Cerebellar cortex (tissue), 1 donor: ENCODE measurements around the gene SPAG9.
A peak's percentile ranks its signal among the peaks of the same experiment; 100 is the strongest.

ENCODE experiments used
- DNase-seq: peaks from one replicate; pipeline ENCODE4 v3.0.0-alpha.2; 2015; ENCODE audit warnings: low spot score

SPAG9 gene

DNA sequence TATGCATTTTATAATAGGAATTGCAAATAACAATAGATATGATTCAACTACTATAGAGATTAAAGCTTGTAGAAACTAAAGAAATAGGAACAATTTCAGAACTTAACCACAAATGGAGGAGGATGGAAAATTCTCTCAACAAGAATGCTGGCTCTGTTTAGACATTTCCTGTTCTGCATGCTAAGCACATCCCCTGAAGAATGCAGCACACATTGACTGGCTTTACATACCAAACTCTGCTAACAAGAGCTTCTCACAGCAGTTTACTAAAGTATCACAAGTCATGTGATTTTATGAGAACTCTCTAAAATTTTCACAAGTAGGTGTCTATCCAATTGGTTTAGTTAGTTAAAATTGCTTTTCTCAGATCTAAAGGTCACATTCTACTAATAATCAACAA, 85.2 kb downstream of the SPAG9 start:
- DNase-seq: no peak

DNA sequence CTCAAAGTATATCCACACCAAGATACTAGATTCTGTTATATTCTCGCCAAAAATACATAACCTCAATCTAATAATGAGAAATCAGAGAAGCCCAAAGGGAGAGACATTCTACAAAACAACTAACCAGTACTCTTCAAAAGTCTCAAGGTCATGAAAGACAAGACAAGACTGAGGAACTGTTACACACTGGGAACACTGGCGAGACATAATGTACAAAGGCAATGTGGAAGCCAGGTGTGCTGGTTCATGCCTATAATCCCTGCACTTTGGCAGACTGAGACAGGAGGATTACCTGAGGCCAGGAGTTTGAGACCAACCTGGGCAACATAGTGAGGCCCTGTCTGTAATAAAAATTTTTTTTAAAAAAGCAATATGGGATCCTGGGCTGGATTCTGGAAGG, 85.9 kb downstream of the SPAG9 start:
- no peak for DNase-seq

DNA sequence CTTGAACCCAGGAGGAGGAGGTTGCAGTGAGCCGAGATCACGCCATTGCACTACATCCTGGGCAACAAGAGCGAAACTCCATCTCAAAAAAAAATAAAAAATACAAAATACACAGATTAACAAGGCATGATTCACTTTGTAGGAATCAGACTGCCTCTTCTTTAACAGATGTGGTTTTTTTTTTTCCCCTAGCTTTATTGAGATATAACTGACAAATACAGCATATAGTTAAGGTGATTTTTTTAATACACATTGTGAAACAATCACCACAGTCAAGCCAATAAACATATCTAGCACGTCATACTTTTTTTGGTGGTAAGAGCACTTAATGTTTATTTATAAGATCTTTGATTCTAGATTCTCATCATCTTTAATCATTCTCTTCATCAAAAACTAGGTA, 87.8 kb downstream of the SPAG9 start:
- no peak for DNase-seq

DNA sequence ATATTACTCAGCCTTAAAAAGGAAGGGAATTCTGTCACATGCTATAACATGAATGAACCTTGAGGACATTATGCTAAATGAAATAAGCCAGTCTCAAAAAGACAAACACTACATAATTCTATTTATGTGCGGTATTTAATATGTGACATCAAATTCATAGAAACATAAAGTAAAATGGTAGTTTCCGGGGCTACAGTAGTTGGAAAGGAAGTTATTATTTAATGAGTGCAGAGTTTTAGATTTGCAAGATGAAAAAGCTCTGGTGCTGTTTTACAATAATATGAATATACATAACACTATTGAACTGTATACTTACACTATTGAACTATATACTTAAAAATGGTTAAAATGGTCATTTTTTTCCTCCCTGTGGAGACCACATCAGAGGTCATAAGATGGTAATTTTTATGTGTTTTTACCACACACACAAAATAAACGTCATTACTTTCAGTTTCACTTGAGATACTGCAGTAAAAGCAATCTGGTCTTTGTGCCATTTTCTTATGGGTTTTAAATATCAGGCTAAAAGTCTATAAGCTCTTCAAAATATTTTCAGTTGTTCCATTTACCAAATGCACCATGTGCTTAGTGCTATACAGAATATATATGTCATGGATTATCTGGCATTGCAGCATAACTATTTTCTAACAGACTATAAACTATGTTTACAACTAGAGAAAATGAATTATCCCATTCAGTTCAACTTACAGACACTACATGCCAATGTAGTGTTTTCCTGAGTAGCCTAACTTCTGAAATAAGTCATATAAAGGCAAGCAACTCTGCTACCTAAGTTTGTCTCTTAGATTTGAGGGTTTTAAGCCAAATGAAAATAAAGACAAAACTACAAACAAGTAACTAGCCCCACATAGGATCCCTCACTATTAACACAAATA, 90.9 kb downstream of the SPAG9 start:
- no peak for DNase-seq

DNA sequence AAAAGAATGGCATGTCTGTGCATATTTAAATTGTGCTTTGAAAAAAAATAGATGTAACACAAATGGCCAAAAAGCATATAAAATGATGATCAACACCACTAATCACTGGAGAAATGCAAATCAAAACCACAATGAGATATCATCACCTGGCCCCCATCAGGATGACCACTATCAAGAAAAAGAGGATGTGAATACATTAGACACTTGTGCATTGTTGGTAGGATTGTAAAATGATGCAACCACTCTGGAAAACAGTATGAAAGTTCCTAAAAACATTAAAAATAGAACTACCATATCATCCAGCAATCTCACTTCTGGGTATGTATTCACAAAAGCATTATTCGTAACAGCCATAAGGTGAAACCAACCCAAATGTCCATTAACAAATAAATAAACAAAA, 91.5 kb downstream of the SPAG9 start:
- DNase-seq: no peak

DNA sequence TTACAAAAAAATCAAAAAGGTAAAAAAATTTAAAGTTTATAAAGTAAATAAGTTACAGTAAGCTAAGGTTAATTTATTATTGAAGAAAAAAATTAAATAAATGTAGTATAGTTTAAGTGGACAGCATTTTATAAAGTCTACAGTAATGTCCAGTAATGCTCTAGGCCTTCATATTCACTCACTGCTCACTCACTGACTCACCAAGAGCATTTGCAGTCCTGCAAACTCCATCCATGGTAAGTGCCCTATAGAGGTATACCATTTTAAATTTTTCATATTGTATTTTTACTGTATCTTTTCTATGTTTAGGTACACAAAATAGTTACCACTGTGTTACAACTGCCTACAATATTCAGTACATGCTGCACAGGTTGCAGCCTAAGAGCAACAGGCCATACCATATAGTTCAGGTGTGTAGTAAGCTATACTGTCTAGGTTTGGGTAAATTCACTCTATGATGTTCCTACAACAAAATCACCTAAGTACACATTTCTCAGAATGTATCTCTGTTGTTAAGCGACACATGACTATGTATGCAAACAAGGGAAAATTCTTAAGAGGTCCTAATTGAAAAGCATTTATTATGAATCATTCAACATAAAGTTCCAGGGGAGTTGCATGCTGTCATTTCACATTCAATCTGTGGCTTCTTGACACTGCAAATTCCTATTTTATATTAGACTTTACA, 92.3 kb downstream of the SPAG9 start:
- no peak for DNase-seq

DNA sequence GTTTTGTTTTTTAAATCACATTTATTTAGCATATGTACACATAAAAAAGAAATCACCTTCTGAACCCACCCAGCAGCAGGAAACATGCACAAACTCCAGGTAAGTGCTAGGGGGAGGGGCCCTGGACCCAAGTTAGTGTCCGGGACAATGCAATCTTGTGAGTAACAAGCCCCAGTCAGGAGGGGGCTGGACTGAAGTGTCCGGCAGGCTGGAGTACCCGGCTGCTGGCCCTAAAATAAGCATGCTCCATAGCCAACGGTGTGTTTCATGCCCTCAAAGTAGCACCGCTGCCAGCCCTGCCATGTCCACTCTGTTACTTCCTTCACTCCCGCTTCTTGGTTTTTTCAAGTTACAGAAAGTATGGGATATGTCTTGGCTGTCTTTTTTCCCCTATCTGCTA, 102.1 kb downstream of the SPAG9 start:
- DNase-seq: no peak

DNA sequence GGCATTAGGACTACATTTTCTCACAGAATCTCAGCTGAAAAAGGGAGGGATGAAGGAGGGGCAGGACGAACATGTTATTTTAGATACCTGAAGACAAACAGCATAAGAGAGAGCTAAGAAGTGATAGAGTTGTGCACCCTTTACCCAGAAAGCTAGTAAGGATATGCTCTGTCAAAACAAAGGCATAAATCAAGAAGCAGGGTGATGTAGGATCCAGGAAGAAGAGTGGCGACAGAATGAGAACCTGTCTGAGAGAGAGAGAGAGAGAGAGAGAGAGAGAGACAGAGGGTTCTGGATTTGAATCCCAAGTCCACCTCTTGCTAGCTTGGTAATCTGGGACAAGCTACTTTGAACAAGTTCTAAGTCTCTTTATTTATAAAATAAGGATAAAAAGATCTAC, 103.4 kb downstream of the SPAG9 start:
- DNase-seq: no peak

DNA sequence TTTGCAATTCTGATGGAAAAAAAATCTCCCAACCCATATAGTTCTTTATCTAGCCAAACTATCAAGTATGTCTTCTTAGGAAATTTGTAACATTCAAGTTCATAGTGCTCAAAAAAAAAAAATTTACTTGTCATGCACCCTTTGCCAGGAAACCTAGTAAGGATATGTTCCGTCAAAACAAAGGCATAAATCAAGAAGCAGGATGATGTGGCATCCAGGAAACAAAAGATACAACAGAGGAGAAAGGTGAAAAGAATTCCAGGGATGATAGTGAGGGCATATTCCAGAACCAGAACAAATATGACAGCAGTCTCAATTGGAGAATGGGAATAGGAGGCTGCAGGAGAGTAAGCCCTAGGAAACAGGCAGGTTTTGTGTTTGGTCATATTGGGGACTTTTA, 104.6 kb downstream of the SPAG9 start:
- no peak for DNase-seq

DNA sequence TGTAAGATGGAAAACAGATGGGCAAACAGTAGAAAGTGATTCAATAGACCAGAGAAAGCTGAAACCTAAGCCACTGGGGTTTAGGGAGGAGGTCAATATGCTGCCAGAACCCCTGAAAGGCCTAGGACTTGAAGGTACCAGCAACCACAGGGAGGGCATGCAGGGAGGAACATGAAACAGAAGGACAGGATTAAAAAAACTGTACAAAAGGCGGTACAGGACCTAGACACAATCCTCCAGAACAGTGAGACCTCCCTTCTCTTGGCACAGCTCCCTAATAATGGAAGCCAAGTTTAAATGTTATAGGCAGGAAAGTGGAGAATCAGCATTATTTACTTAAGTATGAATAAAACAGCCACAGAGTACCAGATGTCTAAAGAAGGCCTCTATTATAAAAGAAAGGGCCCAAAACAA, 105.5 kb downstream of the SPAG9 start:
- peak; percentile 67 for DNase-seq

DNA sequence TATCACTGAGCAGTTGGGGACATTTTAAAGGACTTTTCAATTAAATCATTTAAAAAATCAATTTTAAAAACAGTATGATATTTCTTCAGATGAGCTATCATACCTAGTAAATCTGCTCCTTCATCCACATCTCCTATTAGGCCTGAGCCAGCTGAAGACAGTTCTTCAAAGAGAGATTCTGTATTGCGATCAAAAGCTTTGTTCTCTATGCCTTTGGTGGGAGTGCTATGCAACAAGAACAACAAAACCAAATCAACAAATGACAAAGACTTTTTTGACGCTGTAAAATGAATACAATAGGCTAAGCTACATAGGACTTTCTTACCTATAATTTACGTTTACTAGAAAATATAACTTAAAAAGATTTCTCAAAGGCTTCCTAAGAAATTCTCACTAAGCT, 106.5 kb downstream of the SPAG9 start:
- no peak for DNase-seq

DNA sequence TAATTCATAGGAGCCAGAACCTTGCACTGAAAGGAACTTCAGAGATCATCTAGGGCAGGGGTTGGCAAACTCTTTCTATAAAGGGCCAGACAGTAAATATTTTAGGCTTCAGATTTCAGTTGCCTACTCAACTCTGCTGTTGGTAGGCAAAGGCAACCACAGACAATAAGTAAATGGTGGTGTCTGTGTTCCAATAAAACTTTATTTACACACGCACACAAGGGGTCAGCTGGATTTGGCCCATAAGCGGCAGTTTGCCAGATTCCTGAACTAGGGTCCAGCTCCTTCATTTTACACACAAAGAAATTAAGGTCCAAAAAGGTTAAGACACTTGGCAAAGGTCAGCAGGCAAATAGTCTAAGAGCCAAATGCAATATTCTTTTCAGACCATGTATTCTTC, 107.3 kb downstream of the SPAG9 start:
- no peak for DNase-seq

DNA sequence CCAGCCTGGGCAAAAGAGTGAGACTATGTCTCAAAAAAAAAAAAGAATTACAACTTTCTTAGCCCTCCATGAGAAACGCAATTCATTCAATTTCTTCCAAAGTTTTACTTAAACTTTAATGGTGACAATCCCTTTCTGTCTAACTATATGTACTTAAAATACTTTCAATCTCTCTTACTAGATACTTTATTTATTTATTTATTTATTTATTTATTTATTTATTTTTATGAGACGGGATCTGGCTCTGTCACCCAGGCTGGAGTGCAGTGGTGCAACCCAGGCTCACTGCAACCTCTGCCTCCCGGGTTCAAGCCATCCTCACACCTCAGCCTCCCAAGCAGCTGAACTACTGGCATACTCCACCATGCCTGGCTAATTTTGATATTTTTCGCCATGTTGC, 108.1 kb downstream of the SPAG9 start:
- DNase-seq: no peak

DNA sequence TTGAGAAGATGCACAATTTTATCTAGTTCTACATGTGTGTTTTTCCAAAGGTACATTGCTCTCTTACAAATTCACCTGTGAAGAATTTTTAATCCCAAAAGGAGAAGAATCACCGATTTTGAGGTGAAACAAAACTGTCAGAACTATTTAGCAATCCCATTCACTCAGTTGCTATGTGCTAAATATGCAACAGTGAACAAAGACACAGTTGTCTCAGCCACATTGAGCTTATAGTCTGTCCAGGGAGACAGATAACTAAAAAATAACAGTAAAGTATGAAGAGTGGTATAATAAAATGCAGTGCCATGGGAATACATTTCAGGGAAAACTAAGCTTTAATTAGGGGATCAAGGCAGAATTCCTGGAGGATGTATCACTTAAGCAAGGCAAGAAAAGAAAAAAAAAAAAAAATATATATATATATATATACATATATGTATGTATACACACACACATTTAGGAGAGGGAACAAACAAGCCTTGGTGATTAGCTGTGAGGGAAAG, 110.4 kb downstream of the SPAG9 start:
- no peak for DNase-seq

DNA sequence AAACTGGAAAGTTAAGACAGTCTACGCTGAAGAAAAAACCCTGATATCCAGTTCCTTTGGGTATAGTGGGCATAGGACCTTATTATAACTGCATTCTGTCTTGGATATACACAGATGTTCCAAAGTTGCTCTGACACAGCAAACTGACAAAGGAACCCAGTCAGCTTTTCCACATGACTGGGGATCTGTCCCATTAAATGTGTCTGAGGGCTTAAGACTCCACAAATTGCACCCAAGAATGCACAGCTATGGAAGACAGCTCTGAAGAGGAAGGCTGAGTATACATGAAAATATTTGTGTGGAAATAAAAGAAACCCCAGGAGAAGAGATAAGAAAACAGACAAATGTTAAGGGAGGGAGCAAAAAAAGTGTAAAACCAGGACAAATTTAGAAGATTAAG, 114.1 kb downstream of the SPAG9 start:
- DNase-seq: no peak

DNA sequence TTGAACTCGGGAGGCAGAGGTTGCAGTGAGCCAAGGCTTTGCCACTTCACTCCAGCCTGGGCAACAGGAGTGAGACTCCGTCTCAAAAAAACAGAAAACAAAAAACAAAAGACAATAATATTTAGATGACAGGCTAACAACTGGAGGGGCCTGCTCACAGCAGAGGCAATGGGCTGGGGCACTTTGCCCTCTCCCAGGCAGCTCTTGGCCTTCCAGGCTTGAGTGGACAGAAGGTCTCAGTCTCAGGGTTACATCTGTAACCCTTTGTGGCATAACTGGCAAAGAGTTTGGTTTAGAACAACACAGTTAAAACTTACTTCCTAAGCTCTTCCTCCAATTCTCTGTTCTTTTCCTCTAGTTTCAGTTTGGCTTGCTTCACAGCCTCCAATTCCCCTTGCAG, 114.9 kb downstream of the SPAG9 start:
- no peak for DNase-seq

DNA sequence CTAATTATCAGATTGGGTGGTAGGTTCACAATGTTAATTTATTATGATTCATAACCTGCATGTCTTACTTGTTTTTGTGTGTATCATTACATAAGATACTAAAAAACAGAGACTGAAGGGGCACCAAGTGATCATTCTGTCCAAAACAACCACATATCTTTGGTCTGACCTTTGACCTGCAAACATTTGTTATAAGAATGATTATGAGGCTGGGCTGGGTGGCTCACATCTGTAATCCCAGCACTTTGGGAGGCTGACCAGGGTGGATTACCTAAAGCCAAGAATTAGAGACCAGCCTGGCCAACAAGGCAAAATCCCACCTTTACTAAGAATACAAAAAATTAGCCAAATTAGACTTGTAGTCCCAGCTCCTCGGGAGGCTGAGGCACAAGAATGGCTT, 116.4 kb downstream of the SPAG9 start:
- DNase-seq: no peak

DNA sequence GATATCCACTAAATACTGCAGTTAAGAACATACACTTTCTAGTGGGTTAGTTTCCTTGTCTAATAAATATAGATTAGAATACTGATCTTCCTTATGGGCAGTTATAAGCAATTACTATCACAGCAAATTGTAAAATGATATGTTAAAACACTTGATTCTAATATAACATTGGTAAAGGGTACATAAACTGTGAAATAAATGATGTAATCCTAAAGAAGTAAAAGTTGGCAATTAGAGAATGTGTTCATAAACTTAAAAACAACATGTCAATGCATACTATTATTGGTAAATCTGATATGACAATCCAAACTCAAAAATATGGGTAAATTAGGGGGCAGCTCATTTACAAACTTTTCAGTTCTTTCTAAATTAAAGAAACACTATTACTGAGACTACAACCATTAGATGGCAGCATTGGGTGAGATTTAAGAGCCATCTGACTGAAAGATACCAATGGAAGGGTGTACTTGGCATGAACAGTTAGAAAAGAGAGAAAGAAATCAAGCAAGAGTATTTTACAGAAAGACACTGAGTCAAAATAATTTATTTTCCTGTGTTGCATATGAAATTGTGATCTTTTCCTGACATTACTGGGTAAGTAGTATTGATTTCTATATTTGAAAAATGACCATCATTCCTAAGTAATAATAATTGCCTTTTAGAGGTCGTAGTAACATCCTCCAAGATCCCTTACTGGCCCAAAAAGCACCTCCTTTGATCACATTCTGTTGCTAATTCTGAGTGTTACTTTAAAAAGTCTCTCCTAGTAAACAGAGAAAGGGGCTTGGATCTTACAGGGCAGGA, 119.6 kb downstream of the SPAG9 start:
- peak; percentile 84 for DNase-seq

DNA sequence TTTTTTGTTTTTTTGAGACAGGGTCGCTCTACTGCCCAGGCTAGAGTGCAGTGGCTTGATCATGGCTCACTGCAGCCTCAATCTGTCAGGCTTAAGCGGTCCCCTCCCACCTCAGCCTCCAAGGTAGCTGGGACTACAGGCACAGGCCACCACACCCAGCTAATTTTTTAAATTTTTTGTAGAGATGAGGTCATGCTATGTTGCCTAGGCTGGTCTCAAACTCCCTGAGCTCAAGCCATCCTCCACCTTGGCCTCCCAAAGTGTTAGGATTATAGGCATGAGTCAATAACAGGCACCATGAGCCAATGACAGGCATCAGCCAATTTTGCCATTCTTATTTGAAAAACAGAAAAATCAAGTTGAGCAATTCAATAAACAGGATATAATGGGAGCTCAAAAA, 125.0 kb downstream of the SPAG9 start:
- DNase-seq: no peak

DNA sequence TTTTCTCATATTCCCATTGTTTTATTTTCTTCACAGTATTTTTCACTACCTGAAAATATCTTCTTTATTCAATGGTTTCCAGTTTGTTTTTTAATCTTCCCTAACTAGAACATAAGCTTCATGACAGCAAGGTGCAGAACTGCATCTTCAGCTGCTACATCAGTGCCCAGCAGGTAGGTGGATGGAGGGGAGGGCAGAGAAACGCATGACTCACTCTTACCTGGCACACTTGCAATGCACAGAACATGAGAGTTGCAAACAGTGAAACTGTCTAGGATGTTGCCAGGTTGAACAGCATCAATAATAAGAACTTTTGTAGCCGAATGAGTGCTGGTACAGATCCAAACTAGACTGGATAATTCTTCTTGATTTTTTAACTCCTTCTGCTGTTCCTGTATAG, 127.1 kb downstream of the SPAG9 start:
- peak; percentile 35 for DNase-seq

DNA sequence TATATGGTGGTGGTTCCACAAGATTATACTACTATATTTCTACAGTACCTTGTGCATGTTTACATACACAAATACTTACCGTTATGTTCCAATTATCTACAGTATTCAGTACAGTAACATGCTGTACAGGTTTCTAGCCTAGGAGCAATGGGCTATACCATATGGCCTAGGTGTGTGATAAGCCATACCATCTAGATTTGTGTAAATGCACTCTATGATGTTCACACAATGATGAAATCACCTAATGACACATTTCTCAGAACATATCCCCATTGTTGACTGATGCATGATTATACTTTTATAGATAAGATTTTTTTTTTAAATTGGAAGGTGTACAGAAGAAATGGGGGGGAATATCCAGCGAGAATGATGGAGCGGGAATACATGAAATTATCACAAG, 131.5 kb downstream of the SPAG9 start:
- DNase-seq: no peak

DNA sequence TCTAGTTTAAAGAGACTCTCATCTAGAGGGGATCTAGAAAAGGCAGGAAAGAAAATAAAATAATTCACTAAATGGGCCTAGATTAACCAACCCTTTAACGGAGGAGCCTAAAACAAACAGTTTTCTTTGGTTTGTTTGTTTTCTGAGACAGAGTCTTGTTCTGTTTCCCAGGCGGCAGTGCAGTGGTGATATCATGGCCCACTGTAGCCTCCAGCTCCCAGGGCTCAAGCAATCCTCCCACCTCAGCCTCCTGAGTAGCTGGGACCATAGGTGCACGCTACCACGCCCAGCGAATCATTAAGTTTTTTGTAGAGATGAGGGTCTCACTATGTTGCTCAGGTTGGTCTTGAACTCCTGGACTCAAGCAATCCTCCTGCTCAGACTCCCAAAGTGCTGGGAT, 132.2 kb downstream of the SPAG9 start:
- DNase-seq: no peak
